Measurements from ENCODE around the gene PARP16. TPM values are rescaled to one million over a fixed set of nuclear protein-coding genes. Genes with fewer than 3 reads are reported as not detected.

PARP16 gene
- total RNA-seq, 1 donor from 2014 or later, result 8.7 TPM

DNA sequence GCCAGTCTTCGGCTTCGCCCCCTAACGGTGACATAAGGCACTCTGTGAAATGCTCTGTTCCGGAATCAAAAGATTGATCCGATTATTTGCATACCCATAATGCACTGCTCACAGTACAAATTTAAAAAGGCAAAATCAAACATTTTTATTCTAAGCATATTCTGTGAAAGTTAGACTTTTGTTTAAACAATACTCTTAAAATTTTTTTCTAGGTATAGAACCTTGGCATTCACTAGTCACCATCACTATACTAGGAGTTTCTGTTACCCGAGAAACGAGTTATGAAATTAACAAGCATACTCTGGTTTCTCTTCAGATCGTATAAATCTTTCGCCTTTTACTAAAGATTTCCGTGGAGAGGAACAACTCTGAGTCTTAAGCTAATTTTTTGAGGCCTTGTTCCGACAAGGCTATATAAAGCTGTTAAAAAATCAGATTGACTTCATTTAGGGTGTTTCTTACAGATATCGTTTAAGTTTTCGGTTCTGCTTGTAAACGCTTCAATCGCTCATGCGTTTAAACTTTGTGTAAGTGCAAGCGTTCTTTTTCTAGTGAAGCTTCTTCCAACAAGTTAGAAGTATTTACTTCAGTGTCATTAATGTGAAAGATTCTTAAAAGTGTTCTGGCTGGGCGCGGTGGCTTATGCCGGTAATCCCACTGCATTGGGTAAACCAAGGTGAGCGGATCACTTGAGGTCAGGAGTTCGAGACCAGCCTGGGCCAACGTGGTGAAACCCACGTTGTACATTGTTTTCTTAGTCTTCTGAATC is 17.9 kb upstream of the PARP16 start, which contains the start of gene RNU5B-1:
TSS of gene RNU5B-1 (plus strand) at position 297 of the 769 bp plus-strand sequence.
- Mint-ChIP-seq H3K27ac (ENCODE audit: unreplicated experiment) (peak within 1 kb of the TSS; percentile 95), H3K4me3 (ENCODE audit: unreplicated experiment) (peak within 1 kb of the TSS; percentile 80), H3K4me1 (ENCODE audit: low read depth) (peaks cover 28% of the 10 kb centered on the region), H3K27me3 (ENCODE audit: low read depth) (no peaks in the 10 kb centered on the region), H3K9me3 (ENCODE audit: low read depth) (no peaks in the 10 kb centered on the region), H3K36me3 (ENCODE audit: low read depth) (no peaks in the 10 kb centered on the region)
- peak; percentile 37 for DNase-seq (ENCODE audit: low spot score)
- TF ChIP-seq, protein P1, sequence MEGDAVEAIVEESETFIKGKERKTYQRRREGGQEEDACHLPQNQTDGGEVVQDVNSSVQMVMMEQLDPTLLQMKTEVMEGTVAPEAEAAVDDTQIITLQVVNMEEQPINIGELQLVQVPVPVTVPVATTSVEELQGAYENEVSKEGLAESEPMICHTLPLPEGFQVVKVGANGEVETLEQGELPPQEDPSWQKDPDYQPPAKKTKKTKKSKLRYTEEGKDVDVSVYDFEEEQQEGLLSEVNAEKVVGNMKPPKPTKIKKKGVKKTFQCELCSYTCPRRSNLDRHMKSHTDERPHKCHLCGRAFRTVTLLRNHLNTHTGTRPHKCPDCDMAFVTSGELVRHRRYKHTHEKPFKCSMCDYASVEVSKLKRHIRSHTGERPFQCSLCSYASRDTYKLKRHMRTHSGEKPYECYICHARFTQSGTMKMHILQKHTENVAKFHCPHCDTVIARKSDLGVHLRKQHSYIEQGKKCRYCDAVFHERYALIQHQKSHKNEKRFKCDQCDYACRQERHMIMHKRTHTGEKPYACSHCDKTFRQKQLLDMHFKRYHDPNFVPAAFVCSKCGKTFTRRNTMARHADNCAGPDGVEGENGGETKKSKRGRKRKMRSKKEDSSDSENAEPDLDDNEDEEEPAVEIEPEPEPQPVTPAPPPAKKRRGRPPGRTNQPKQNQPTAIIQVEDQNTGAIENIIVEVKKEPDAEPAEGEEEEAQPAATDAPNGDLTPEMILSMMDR (IDR thresholded peaks at IDR 0.05), result peak; percentile 95

DNA sequence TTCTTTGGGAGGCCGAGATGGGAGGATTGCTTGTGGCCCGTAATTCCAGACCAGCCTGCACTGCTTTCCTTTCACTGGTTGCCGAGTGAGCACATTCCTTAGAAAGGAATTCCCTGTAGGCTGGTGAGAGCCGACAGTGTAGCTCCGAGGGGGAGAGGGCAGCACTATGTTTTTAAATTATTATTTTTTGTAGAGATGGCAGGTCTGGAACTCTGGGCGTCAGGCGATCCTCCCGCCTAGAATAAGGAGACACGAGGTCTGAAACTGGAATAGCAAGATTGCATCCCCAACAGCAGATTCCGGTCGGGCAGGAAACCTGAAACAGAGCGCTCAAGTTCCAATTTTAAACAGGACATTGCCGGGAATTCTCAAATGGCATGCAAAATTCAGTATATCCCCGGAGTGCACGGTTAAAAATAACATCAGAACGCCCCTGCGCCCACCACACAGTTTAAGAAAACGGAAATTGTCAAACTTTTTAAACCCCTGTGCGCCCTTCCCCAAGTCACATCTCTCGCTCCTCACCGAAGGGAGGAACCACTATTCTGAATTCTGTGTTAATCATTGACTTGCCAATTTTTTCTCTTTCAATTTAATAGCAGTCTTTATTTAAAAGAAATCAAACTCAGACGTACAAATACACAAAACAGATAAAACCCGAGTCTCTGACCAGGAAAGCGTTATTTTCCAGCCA is 17.2 kb upstream of the PARP16 start:
- H3K27ac Mint-ChIP-seq (ENCODE audit: unreplicated experiment), result peak overlapping the region; percentile 95
- no peaks in the 10 kb centered on the region for H3K9me3 Mint-ChIP-seq (ENCODE audit: low read depth)
- peak; percentile 17 for DNase-seq (ENCODE audit: low spot score)
- no peaks in the 10 kb centered on the region for H3K27me3 Mint-ChIP-seq (ENCODE audit: low read depth)
- peak overlapping the region; percentile 80 for H3K4me3 Mint-ChIP-seq (ENCODE audit: unreplicated experiment)
- H3K4me1 Mint-ChIP-seq (ENCODE audit: low read depth), result peaks cover 28% of the 10 kb centered on the region
- TF ChIP-seq, protein P1 (IDR thresholded peaks at IDR 0.05), result no peak
- no peaks in the 10 kb centered on the region for H3K36me3 Mint-ChIP-seq (ENCODE audit: low read depth)

DNA sequence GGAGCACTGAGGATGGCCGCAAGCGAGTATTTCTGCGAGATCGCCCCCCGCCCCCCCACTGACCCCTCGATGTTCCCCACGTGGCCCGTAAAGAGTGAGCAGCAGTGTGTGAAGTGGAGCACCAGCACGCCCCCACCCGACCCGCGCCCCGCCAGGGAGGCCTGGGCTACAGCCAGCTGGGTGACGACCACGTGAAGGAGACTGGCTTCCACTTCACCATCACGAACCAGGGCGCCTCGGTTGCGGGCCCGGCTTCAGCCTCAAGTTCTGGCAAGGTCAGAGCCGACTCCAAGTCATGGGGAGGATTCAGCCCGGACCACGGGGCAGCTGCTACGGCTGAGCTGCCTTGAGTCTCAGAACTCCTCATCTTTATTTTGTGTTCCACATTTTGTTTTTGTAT is 15.4 kb upstream of the PARP16 start:
- peak; percentile 82 for DNase-seq (ENCODE audit: low spot score)
- TF ChIP-seq, protein P1 (IDR thresholded peaks at IDR 0.05), result no peak
- Mint-ChIP-seq H3K27me3 (ENCODE audit: low read depth) (no peaks in the 10 kb centered on the region), H3K4me3 (ENCODE audit: unreplicated experiment) (no peak overlapping the region), H3K4me1 (ENCODE audit: low read depth) (peaks cover 37% of the 10 kb centered on the region), H3K27ac (ENCODE audit: unreplicated experiment) (no peak overlapping the region), H3K36me3 (ENCODE audit: low read depth) (no peaks in the 10 kb centered on the region), H3K9me3 (ENCODE audit: low read depth) (no peaks in the 10 kb centered on the region)

DNA sequence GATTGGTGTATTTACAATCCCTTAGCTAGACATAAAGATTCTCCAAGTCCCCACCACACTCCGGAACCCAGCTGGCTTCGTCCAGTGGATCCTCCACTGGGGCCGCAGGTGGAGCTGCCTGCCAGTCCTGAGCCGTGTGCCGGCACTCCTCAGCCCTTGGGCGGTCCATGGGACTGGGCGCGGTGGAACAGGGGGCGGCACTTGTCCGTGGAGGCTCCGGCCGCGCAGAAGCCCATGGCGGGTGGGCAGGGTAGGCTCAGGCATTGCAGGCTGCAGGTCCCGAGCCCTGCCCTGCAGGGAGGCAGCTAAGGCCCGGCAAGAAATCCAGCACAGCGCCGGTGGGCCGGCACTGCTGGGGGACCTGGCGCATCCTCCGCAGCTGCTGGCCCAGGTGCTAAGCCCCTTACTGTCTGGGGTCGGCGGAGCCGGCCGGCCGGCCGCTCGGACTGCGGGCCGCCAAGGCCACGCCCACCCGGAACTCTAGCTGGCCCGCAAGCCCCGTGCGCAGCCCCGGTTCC is 14.3 kb upstream of the PARP16 start:
- H3K4me3 Mint-ChIP-seq (ENCODE audit: unreplicated experiment), result no peak overlapping the region

DNA sequence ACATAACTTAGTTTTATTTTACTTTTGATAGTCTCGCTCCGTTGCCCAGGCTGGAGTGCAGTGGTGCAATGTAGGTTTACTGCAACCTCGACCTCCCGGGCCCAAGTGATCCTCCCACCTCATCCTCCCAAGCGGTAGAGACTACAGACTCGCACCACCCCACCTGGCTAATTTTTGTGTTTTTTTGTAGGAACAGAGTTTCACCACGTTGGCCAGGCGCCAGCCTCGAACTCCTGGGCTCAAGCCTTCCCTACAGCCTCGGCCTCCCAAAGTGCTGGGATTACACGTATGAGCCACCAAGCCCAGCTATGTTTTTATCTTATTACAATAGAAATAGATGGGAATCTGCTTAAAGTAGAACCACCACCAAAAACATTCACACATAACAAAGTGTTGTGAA is 12.0 kb upstream of the PARP16 start:
- Mint-ChIP-seq H3K4me1 (ENCODE audit: low read depth) (peaks cover 24% of the 10 kb centered on the region), H3K27me3 (ENCODE audit: low read depth) (no peaks in the 10 kb centered on the region), H3K9me3 (ENCODE audit: low read depth) (no peaks in the 10 kb centered on the region), H3K27ac (ENCODE audit: unreplicated experiment) (no peak overlapping the region), H3K36me3 (ENCODE audit: low read depth) (no peaks in the 10 kb centered on the region), H3K4me3 (ENCODE audit: unreplicated experiment) (no peak overlapping the region)
- TF ChIP-seq, protein P1 (IDR thresholded peaks at IDR 0.05), result no peak
- DNase-seq (ENCODE audit: low spot score), result no peak

More for the DNA sequence above, 14.3 kb upstream of the PARP16 start:
- Mint-ChIP-seq H3K36me3 (ENCODE audit: low read depth) (no peaks in the 10 kb centered on the region), H3K4me1 (ENCODE audit: low read depth) (peaks cover 36% of the 10 kb centered on the region), H3K9me3 (ENCODE audit: low read depth) (no peaks in the 10 kb centered on the region), H3K27me3 (ENCODE audit: low read depth) (no peaks in the 10 kb centered on the region), H3K27ac (ENCODE audit: unreplicated experiment) (no peak overlapping the region)
- TF ChIP-seq, protein P1 (IDR thresholded peaks at IDR 0.05), result no peak
- DNase-seq (ENCODE audit: low spot score), result no peak
